Activated CD4-positive, alpha-beta T cell treated with anti-CD3 and anti-CD28 coated beads for 36 hours (primary cell): Measurements from ENCODE around the gene OBSCN. TPM values are rescaled to one million over a fixed set of nuclear protein-coding genes. Genes with fewer than 3 reads are reported as not detected.

Experiments
- ATAC-seq: fragments of 200-7000 bp; cut with Tn5 transposase; one replicate; pipeline ENCODE4 v1.10.0; 2021; ENCODE audit warnings: mild to moderate bottlenecking, moderate library complexity
- CTCF ChIA-PET: fragments of 350-600 bp; sonication (Branson Sonifier 250); formaldehyde crosslinking; loops from one replicate; lab custom pipeline; 2021; ENCODE audit warnings: antibody characterized with exemption; lab: Charles Lee
- POLR2A ChIA-PET: fragments of 350-600 bp; sonication (Branson Sonifier 250); formaldehyde crosslinking; loops from one replicate; lab custom pipeline; 2021; ENCODE audit warnings: antibody characterized with exemption, inconsistent platforms; lab: Charles Lee
- DNase-seq: peaks from one replicate; pipeline ENCODE4 v3.0.0-alpha.2; 2020
- H3K27ac Mint-ChIP-seq: one replicate; pipeline ENCODE4 v1.8.0; 2021; ENCODE audit warnings: mixed read lengths
- H3K27me3 Mint-ChIP-seq: one replicate; pipeline ENCODE4 v1.8.0; 2021; ENCODE audit warnings: mixed read lengths
- H3K36me3 Mint-ChIP-seq: one replicate; pipeline ENCODE4 v1.8.0; 2021; ENCODE audit warnings: low read depth, mixed read lengths
- H3K4me1 Mint-ChIP-seq: one replicate; pipeline ENCODE4 v1.8.0; 2021; ENCODE audit warnings: mixed read lengths
- H3K4me3 Mint-ChIP-seq: one replicate; pipeline ENCODE4 v1.8.0; 2021; ENCODE audit warnings: mild to moderate bottlenecking, moderate library complexity, mixed read lengths
- H3K9me3 Mint-ChIP-seq: one replicate; pipeline ENCODE4 v1.8.0; 2021; ENCODE audit warnings: low read depth, mixed read lengths
- intact Hi-C, 2 experiments: fragments of 100-400 bp; cut with DNase I in 1 of 2; cut with micrococcal nuclease in 1 of 2; formaldehyde crosslinking; loops; one replicate each; pipeline versions ENCODE4 v1.14.2 to v1.15.1; 2022 to 2024; cut with DNase I, micrococcal nuclease
- total RNA-seq, 2 experiments: library from RNA; stranded (reverse); gene quantifications; one replicate each; pipeline ENCODE4 v1.2.3, GENCODE V29; 2021

OBSCN gene
- total RNA-seq, 2 experiments from 2014 or later, result 20.0 to 20.5 TPM

GRCh38 chr1:228372183-228373003, 164.5 kb downstream of the OBSCN start:
- ChIA-PET POLR2A (no interaction called here), CTCF (no interaction called here)
- intact Hi-C loops, result no loop called here
- Mint-ChIP-seq H3K27me3 (no peaks in the 10 kb centered on the region), H3K4me3 (no peak overlapping the region), H3K36me3 (no peaks in the 10 kb centered on the region), H3K27ac (no peak overlapping the region), H3K4me1 (no peaks in the 10 kb centered on the region), H3K9me3 (no peaks in the 10 kb centered on the region)
- ATAC-seq (no peak), DNase-seq (no peak)

GRCh38 chr1:228373004-228373680, 165.3 kb downstream of the OBSCN start:
- H3K36me3 Mint-ChIP-seq, result no peaks in the 10 kb centered on the region
- no peak overlapping the region for H3K27ac Mint-ChIP-seq
- intact Hi-C loops, result no loop called here
- no peaks in the 10 kb centered on the region for H3K27me3 Mint-ChIP-seq
- no peak overlapping the region for H3K4me3 Mint-ChIP-seq
- ATAC-seq (no peak), DNase-seq (no peak)
- no peaks in the 10 kb centered on the region for H3K9me3 Mint-ChIP-seq
- CTCF ChIA-PET, result no interaction called here
- peaks cover 2% of the 10 kb centered on the region for H3K4me1 Mint-ChIP-seq
- POLR2A ChIA-PET, result no interaction called here

- Mint-ChIP-seq H3K36me3 (no peaks in the 10 kb centered on the region), H3K27me3 (peaks cover 4% of the 10 kb centered on the region), H3K4me1 (peaks cover 6% of the 10 kb centered on the region), H3K4me3 (no peak overlapping the region), H3K27ac (no peak overlapping the region), H3K9me3 (no peaks in the 10 kb centered on the region)
- DNase-seq (no peak), ATAC-seq (no peak)
- ChIA-PET CTCF (no interaction called here), POLR2A (interaction anchor here (0.5 kb wide), 1 partner anchor 70 kb away, joined by 7 read pairs; no protein-coding TSS in a partner anchor)
- intact Hi-C loops, result no loop called here
Measured at GRCh38 chr1:228373681-228374571, 166.1 kb downstream of the OBSCN start.

- Mint-ChIP-seq H3K4me3 (no peak overlapping the region), H3K4me1 (peaks cover 8% of the 10 kb centered on the region), H3K27me3 (peaks cover 7% of the 10 kb centered on the region), H3K27ac (no peak overlapping the region), H3K9me3 (no peaks in the 10 kb centered on the region), H3K36me3 (no peaks in the 10 kb centered on the region)
- intact Hi-C loops, result no loop called here
- no peak for DNase-seq
- ChIA-PET POLR2A (interaction anchor here (0.5 kb wide), 1 partner anchor 71 kb away, joined by 7 read pairs; no protein-coding TSS in a partner anchor), CTCF (interaction anchor here (0.5 to 0.7 kb wide), 2 partner anchors 110 to 445 kb away, joined by 3 read pairs; no protein-coding TSS in a partner anchor)
- ATAC-seq, result no peak
Measured at GRCh38 chr1:228374711-228375577, 167.1 kb downstream of the OBSCN start.

GRCh38 chr1:228375578-228376261, 167.9 kb downstream of the OBSCN start:
- ChIA-PET POLR2A (no interaction called here), CTCF (interaction anchor here (0.5 to 0.7 kb wide), 3 partner anchors 81 to 445 kb away, joined by 3 read pairs; no protein-coding TSS in a partner anchor)
- H3K4me3 Mint-ChIP-seq, result no peak overlapping the region
- peaks cover 8% of the 10 kb centered on the region for H3K4me1 Mint-ChIP-seq
- ATAC-seq, result no peak
- intact Hi-C loops, result no loop called here
- DNase-seq, result no peak
- H3K9me3 Mint-ChIP-seq, result no peaks in the 10 kb centered on the region
- H3K36me3 Mint-ChIP-seq, result no peaks in the 10 kb centered on the region
- no peak overlapping the region for H3K27ac Mint-ChIP-seq
- peaks cover 9% of the 10 kb centered on the region for H3K27me3 Mint-ChIP-seq

GRCh38 chr1:228376262-228376628, 168.4 kb downstream of the OBSCN start:
- POLR2A ChIA-PET, result interaction anchor here (0.7 kb wide), 1 partner anchor 80 kb away, joined by 3 read pairs; no protein-coding TSS in a partner anchor
- H3K27ac Mint-ChIP-seq, result no peak overlapping the region
- no peaks in the 10 kb centered on the region for H3K36me3 Mint-ChIP-seq
- ATAC-seq (no peak), DNase-seq (no peak)
- H3K4me1 Mint-ChIP-seq, result peaks cover 8% of the 10 kb centered on the region
- H3K27me3 Mint-ChIP-seq, result peaks cover 9% of the 10 kb centered on the region
- intact Hi-C loops, result no loop called here
- H3K4me3 Mint-ChIP-seq, result no peak overlapping the region
- CTCF ChIA-PET, result interaction anchor here (0.6 kb wide), 1 partner anchor 80 kb away, joined by 3 read pairs; no protein-coding TSS in a partner anchor
- H3K9me3 Mint-ChIP-seq, result no peaks in the 10 kb centered on the region

- intact Hi-C loops, result no loop called here
- CTCF ChIA-PET, result no interaction called here
Measured at GRCh38 chr1:228376651-228377631, 169.1 kb downstream of the OBSCN start.

GRCh38 chr1:228377664-228378089, 169.8 kb downstream of the OBSCN start:
- Mint-ChIP-seq H3K27ac (no peak overlapping the region), H3K4me3 (peak overlapping the region; percentile 26), H3K27me3 (peaks cover 9% of the 10 kb centered on the region), H3K9me3 (no peaks in the 10 kb centered on the region), H3K4me1 (peaks cover 8% of the 10 kb centered on the region), H3K36me3 (no peaks in the 10 kb centered on the region)
- ATAC-seq (no peak), DNase-seq (no peak)
- POLR2A ChIA-PET, result no interaction called here
- intact Hi-C loops, result loop anchor here in 1 of 2 experiments (1.0 to 2.0 kb wide), 6 partner anchors 29 to 247 kb away; partner anchors contain the start of gene TRIM11
- CTCF ChIA-PET, result no interaction called here

More at GRCh38 chr1:228376651-228377631, 169.1 kb downstream of the OBSCN start:
- Mint-ChIP-seq H3K36me3 (no peaks in the 10 kb centered on the region), H3K4me3 (peak overlapping the region; percentile 26), H3K27me3 (peaks cover 9% of the 10 kb centered on the region), H3K4me1 (peaks cover 8% of the 10 kb centered on the region), H3K27ac (no peak overlapping the region), H3K9me3 (no peaks in the 10 kb centered on the region)
- no peak for DNase-seq
- ATAC-seq, result no peak
- POLR2A ChIA-PET, result interaction anchor here (0.7 kb wide), 1 partner anchor 80 kb away, joined by 3 read pairs; no protein-coding TSS in a partner anchor
